HG03558 (cell line): ENCODE results near the gene GREB1L.
"Not testable (repeated sequence)": the region's sequence is repeated elsewhere in the genome, so short reads cannot be mapped to it uniquely, and the experiment has no call there.

Experiments
- ATAC-seq: cut with Tn5 transposase; IDR thresholded peaks from one replicate; pipeline ENCODE4 v1.9.1; 2021; ENCODE audit warnings: moderate number of reproducible peaks; ENCODE audit not compliant: unreplicated experiment; ENCODE audit errors: extremely low read depth

Gene GREB1L

DNA sequence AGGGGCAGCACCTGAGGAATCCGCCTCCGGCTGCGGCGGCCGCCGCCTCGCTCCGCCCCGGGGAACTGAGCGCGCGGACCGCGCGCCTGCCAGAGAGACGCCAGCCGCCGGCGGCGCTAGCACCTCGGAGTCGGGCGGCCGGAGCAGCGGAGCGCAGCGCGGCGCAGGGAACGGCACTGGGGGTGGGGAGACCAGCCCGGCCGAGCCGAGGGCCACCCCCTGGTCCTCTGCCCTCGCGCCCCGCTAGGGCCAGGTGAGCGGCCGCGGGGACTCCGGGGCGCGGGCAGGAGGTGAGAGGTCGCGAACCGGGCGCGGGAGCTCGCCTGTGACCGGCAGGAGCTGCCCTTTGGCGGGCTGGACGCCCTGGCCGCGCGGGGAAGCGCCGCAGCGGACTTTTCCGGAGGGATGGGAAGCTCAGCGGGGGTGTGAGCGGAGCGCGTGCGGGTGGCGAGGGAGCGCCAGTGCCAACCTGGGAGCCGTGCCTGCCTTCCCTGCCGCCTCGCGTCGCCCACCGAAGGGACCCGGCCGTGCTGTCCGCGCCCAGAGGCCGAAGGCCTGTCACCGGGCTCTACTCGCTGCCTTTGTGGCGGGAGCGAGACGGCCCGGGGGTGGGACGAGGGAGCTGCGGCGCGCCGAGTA is at the start of gene GREB1L:
TSS of gene GREB1L (plus strand) at position 92 of the 639 bp plus-strand sequence. CDS start 141,287 bp downstream, outside the sequence.
- ATAC-seq, result peak; percentile 56

DNA sequence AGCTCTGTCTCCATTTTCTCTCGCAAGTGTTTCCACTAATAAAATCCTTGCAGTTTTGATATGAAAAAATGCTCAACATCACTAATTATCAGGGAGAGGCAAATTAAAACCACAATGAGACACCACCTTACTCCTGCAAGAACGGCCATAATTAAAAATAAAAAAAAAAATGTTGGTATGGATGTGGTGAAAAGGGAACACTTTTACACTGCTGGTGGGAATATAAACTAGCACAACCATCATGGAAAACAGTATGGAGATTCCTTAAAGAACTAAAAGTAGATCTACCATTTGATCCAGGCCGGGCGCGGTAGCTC is 49.8 kb upstream of the GREB1L start:
- no peak for ATAC-seq

DNA sequence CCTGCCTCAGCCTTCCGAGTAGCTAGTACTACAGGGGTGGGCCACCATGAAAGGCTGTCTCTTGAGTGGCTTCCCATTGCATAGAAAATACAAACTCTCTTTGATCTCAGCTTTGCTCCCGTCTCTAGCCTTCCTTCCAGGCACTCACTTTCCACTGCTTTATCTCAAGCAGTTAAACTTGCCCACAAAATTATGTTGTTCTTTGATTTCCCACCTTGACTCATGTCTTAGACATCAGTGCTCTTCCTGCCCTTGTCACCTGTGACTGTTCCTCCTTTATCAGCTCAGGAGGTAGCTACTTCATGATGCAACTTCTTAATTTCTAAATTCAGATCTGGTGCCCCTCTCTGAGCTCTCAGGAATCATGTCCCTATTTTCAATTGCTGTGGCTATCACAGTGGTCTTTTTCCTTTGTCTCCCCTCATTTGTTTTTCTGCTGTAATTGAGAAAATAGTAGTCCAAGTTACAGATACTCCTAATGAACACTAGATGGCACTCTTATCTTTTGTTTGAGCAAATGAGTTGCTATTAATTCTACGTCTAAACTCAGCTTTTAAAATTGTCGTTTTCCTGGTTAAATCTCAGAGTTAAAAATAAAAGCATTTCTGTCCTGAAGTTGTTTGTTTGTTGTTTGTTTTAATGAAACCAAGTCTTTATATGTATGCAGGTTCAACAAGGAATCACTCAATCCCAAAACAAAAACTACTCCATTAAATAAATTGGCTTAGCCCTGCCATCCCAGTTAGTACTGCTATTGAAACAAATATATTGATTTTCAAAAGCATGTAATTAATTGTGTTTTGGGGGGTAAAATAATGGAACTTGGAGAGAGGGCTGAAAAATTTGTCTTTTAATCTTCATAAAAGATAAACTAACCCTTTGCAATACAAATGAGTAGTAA is 46.9 kb upstream of the GREB1L start:
- no peak for ATAC-seq

DNA sequence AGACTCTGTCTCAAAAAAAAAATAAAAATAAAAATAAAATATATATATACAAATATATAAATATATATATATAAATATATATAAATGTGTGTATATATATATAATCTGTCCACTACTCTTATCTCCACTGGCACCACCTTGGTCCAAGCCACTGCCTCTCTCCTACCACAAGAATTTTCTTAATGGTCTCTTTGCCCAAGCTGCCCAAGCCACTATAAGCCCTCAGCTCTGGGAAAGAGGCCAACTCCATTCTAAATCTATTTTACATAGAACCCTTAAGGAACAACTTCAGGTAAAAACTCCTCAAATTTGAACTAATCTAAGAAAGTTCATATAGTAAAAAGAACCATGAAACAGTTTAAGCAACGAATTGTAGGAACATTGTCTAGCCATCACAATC is 45.6 kb upstream of the GREB1L start:
- ATAC-seq, result no peak

DNA sequence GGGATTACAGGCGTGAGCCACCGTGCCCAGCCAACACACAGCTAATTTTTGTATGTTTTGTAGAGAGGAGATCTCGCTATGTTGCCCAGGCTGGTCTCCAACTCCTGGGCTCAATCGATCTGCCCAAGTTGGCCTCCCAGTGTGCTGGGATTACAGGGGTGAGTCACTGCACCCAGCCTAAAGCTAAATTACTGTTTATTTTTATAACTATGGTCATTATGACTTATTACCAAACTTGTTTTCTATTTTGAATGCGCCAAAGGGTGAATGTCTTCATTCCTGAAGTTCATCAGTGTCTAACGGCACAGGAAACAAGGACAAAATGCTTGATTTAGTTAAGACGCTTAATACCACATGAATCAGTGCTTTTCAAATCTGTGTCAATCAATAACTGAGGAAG is 38.9 kb upstream of the GREB1L start:
- ATAC-seq, result no peak

DNA sequence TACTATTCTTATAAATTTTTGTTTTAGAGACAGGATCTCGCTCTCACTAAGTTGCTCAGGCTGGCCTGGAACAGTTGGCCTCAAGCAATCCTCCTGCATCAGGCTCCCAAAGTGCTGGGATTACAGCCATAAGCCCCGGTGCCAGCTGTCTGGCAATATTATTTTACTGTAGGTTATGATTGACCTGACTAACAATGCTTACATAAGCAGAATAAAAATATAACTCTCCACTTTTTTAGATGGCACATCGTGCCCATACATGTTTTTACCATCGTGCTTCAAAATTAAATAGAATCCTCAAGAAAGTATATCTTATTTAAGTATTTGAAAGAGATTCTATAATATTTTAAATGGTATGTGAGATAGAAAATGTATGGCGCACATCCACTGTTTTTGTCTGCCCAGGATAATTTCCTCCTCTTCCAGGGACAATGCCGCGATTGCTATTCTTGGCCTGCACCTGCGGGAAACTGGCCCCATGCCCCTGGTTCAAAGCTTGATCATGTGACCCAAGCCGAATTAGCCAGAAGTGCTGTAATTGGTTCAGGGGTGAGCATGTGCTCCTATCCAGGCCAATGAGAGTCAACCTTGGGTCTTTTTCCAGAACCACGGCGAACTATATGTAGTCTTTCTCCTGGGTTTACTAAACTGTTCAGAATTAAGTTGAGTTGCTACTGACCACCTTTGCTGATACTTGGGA is 38.3 kb upstream of the GREB1L start:
- no peak for ATAC-seq

DNA sequence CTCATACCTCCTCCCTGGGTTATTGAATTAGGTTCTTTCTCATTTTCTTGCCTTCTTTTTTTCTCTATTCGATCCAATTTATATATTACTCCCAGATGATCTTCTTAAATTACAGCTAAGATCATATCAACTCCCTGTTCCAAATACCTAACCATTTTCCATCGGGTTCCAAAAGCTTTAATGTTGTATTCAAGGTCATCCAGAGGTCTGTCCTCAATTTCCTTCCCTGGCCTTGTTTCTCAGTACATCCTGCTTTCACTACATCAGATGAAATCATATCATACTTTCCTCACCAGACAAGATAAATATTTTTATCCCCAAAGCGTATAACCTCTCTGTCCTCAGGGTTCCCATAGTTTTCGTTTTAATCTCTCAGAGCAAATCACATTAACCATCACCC is 36.3 kb upstream of the GREB1L start:
- no peak for ATAC-seq

DNA sequence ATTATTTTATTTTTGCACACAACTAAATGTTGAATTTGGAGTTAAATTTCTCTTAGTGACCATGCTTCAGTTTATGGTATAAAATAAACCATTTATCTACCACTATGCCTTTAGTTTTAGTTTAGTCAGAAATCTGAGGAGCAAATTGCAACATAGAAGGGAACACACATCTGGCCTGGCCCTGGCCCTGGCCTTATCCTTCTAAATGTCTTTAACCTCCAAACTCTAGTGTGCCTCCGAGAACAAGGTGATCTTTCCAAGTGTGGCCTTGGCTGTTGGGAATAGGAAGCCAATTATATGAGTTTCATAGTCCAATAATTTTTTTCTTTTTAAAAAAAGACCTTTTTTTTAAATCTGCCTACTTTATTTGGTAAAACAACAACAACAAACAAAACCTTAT is 31.8 kb upstream of the GREB1L start:
- no peak for ATAC-seq

DNA sequence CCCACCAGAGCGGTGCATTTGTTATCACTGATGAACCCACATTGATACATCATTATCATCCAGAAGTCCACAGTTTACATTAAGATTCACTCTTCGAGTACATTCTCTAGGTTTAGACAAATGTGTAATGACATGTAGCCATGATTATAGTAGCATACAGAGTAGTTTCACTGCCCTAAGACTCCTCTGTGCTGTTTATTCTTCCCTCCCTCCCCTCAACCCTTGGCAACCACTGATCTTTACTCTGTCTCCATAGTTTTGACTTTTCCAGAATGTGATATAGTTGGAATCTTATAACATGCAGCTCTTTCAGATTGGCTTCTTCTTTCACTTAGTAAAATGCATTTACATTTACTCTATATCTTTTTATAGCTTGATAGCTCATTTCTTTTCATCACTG is 31.2 kb upstream of the GREB1L start:
- no peak for ATAC-seq

DNA sequence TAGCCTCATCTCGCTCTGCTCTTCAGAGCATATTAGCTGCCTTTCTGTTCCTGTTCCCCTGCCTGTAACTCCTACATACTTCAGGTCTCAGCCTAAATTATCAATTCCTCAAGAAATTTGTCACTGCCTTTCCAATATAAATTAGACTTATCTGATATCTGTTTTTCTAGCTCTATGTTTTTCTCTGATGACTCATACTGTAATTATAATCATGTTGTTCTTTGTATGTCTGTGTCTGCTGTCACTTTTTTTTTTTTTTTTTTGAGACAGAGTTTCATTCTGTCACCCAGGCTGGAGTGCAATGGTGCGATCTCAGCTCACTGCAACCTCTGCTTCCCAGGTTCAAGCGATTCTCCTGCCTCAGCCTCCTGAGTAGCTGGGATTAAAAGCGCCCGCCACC is 27.6 kb upstream of the GREB1L start:
- ATAC-seq, result not testable (repeated sequence)

DNA sequence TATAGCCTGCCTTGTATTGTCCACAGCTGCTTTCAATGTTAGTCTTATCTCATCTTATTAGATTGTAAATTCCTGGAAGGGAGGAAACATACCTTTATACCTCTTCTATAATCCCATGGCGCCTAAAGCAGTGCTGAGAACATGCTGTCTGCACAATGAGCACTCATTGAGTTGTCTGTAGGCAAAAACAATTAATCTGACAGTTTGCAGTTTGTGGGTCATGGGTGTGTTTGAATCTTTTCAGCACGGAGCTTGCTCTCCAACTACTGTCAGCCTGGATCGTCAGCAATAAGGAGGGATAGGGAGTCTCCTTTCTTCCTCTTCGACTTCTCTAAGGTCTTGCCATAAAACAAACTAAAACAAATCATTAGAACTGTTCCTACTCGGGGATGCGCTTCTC is 26.5 kb upstream of the GREB1L start:
- no peak for ATAC-seq

DNA sequence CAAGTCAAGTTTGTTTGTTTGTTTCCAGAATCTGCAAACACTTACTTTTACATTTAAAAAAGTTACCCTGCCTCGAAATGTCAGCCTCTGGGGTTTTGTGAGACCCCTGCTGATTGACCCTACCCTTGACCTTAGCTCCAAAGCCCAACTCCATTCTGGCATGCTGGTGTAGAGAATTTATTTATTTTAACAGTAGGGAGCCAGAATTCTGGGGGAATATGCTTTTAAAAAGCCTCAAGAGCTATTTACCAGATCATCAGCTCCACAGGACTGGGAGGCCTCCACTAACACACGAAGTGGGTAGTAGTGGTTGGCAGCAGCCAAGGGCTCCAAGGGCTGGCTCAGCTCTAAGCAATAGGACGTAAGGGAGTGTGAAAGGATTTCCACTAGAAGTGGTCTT is 23.2 kb upstream of the GREB1L start:
- ATAC-seq, result no peak

DNA sequence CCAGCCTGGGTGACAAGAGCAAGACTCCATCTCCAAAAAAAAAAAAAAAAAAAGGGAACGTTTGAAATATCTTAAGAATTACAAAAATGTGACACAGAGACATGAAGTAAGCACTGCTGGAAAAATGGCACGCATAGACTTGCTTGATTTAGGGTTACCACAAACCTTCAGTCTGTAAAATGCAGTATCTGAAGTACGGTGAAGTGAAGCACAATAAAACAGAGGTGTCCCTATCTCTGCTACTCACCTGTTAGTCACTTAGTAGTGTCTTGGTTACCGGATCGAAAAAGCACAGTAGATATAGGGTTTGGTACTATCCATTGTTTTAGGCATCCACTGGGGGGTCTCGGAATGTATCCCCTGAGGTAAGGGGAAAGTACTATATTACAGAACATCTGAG is 11.6 kb upstream of the GREB1L start:
- no peak for ATAC-seq

DNA sequence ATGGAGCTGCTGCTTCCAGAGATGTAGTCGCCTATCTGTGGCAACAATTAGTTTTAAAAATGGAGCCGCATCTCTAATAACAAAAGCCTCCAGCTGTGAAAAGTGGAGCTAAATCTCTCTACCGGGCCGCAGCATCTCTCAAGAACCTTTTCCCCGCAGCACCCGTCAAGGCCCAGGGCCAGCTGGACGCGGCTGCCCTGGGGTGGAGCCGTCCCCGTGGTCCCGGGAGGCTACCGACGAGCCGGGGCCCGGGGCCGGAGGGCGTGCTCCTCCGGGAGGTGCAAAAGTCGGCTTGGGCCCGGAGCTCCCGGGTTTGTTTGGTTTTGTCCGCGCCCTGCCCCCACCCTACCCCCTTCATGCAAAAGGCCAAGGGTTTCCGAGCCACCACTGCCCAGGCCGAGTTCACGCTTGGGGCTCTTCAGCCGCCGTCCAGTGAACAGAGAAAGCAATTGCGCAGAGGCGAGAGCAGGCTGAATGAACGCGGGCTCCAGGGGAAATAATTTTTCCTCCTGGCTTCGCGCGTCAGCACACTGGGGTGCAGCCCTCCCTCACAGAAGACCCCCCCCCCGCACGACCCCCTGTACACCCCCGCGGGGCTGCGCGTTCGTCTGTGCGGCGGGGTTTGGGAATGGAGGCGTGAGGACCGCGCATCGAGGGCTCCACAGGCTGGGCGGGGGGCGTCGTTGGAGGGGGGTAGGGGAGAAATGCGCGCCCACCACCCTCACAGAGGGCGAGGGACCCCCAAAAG is 557 bp upstream of the GREB1L start:
- ATAC-seq, result no peak

DNA sequence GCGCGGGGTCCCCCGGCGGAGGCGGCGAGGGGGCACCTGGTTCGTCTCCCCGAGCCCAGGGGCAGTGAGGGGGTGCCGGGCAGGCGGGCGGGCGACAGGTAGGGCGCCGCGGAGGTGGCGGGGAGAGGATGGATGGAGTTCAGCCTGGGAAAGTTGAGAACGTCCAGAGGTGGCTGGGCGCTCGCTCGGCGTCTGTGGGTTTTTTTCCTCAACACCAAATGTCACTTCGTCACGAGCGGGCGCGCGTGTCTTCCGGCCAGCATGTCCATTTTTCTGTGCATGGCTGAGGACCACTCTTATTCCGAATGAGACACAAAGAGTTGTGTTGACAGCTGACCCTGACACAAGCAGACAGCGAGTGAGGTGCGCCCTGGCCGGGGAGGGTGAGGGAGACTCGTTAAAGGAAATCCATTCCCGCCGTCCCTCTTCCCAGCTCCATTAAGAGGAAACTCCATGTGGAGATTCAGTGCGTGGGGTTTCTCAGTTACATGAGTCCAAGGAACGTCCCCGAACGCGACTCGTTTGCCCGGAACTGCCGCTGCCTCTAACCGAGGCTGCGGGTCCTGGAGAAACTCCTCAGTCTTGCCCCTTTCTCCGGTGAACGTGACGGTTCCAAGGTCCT is 859 bp downstream of the GREB1L start:
- no peak for ATAC-seq

DNA sequence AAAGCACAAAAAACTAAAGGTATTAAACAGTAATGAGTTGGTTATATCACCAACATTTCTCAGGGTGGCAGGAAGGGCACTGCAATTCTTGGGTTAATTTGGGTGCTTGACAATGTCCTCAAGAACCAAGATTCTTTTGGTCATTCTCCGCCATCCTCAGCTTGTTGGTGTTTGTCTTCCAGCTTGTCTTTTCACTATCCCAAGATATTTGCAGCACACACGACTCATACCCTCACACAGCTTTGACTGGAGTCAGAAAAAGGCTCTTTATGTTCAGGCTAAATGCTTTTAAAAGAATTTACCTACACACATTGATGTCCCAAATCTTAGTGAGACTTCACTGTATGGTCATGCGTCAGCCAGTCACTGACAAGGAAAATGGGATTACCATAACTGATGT is 12.5 kb downstream of the GREB1L start:
- no peak for ATAC-seq

DNA sequence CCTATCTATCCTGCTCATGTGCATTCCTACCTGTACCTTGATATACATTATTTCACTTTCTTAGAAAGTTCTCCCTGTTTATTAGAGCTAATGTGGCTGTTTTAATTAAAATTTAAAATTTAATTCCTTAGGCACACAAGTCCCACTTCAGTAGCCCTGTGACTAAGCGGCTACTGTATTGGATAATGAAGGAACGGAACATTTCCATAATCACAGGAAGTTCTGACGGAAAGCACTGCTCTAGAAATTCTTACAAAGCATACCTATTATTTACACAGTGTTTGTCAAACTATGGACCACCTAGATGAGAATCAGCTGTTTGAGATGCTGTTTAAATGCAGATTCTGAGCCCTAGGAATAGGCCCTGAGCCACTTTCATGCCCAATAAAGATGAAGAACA is 13.2 kb downstream of the GREB1L start:
- ATAC-seq, result no peak

DNA sequence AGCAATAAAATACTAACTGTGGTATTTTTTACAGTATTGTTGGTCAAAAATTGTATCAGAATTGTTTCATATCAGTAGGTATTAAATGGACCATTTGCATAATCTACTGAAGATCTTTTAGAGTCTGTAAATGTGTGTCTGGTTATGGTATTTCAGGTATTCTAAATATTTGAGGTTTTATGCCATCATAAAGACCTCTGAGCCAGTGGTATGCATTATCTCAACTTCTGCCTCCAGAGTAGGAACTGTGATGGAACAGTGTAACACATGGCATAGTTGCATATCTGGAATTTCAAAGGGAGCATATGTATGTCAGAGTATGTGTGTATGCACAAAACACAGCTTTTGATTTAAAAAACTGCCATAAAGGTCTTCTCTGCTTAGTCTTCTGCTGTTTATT is 15.4 kb downstream of the GREB1L start:
- no peak for ATAC-seq

DNA sequence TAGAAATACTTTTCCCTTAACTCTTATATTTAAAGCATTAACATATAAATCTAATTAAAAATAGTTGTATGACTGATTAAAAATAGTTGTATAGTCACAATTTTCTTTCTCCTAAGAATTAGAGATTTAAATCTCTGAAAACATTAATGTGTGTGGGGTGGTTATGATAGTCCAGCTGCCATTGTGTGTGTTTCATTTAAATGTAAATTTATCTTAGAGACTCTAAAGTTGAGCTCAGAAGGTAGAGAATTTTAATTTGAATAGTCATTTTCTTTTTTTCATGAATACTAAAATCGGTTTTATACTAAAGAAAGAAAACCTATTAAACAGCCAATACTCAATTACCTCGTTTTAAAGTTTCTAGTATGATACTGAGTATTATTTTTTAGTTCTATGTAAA is 18.6 kb downstream of the GREB1L start:
- no peak for ATAC-seq

DNA sequence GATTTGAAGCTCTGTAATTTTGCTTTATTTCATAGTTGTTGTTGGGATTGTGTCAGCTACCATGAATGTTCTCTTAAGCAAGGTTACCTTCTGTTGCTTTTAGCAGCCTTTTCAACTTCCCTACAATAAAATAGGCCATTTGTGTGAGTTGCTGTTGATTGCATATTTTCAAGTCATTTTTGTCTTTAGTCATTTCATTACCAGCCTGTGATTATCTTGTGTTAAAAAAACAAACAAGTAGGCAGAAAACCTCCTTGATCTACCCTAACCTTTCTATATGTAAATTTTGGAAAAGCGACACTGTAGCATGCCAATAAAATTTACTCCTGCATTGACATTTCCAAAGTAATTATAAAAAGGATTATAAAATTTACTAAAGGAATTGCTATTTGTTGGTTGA is 19.3 kb downstream of the GREB1L start:
- no peak for ATAC-seq
